ENCODE results near the gene GCKR.
"Not testable (repeated sequence)": the region's sequence is repeated elsewhere in the genome, so short reads cannot be mapped to it uniquely, and the experiment has no call there.

The GCKR gene

DNA sequence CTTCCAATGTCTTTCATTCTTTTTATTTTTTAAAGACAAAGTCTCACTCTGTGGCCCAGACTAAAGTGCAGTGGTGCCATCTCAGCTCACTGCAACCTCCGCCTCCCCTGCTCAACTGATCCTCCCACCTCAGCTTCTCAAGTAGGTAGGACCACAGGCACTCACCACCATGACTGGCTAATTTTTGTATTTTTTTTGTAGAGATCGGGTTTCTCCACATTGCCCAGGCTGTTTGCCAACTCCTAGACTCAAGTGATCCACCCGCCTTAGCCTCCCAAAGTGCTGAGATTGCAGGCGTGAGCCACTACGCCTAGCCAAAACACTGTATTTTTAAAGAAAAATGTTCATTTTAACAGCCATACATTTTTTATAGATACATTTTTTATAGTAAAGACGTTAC, 12.7 kb downstream of the GCKR start:
- DNase-seq (ENCODE audit: low spot score) = no peak

DNA sequence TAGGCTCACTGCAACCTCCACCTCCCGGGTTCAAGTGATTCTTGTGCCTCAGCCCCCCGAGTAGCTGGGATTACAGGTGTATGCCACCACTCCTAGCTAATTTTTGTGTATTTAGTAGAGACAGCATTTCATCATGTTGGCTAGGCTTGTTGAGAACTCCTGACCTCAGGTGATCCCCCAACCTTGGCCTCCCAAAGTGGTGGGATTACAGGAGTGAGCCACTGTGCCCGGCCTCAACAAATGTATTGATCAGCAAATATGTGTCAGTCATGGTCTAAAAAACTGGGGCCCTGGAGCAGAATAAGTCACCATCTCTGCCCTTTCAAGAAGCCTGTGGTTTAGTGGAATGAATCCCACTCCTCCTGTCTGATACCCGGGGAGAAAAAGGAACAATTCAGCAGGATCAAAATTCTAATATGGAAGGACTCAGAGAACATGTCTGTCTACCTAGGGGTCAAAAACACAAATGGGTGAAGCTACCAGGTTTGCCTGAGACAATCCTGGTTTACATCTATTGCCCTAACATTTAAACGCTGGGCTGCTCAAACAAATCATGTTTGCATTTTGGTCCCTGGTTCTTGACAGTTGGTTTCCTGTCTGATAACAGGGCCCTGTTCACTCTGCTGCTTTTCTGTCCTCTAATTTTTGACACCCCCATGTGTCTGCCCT, 21.6 kb downstream of the GCKR start:
- no peak for DNase-seq (ENCODE audit: low spot score)

DNA sequence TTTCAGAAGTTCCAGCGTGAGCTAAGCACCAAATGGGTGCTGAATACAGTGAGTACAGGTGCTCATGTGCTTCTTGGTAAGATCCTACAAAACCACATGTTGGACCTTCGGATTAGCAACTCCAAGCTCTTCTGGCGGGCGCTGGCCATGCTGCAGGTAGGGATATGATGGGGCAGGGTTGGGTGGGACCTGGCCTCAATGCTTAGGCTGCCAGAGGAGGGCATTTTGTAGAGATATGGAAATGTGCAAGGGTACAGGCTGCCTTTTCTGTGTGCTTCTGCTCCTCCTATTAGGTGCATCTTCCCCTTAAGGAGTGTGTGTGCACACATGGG, 22.1 kb downstream of the GCKR start:
- DNase-seq (ENCODE audit: low spot score) = no peak

DNA sequence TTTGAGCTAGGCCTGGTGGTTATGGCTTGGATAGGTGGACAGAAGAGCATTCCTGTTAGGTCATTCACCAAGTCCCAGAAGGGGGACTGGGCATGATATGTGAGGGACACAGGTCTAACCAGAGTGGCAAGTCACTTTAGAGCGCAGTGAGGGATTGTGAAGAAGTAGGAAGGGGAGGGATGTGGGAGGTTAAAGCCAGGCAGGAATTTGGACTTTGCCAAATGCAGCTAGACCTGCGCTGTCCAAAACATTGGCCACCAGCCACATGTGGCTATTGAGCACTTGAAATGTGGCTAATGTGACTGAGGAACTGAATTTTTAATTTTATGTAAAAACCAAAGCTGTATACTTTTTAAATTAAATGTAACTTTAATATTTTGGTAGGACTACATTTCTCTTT, 23.7 kb downstream of the GCKR start:
- DNase-seq (ENCODE audit: low spot score) = no peak

DNA sequence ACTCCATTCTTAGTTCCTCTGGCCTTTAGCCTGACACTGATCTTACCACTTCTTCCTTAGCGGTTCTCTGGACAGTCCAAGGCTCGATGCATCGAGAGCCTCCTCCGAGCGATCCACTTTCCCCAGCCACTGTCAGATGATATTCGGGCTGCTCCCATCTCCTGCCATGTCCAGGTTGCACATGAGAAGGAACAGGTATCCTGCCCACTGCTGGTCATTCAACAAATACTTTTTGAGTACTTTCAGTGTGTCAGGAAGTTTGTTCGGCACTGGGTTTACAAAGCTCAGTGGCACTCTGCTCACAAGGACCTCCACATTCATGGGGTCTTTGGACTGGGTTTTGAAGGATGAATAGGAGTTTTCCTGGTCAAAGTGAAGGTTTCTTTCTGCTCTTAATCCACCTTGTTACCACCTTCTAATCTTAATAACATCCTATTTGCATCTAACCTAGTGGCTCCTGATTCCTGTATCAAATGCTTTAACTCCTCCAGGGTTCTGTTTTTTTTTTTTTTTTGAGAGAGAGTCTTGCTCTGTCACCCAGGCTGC, 25.8 kb downstream of the GCKR start:
- no peak for DNase-seq (ENCODE audit: low spot score)

DNA sequence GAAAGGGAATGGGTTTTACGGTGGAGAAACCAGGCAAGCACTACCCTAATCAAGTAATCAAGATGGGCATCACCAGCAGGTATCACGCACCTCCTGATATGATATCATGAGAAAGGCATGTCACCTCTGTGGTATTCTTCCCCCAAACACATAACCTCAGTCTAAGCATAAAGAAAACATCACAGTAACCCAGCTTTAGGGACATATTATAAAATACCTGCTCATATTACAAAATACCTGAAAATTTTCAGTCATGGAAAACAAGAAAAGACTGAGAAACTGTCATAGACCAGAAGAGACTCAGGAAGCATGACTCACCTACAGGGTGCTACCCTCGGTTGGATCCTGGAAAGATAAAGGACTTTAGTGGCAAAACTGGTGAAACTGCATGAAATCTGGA, 30.5 kb downstream of the GCKR start:
- DNase-seq (ENCODE audit: low spot score) = no peak

DNA sequence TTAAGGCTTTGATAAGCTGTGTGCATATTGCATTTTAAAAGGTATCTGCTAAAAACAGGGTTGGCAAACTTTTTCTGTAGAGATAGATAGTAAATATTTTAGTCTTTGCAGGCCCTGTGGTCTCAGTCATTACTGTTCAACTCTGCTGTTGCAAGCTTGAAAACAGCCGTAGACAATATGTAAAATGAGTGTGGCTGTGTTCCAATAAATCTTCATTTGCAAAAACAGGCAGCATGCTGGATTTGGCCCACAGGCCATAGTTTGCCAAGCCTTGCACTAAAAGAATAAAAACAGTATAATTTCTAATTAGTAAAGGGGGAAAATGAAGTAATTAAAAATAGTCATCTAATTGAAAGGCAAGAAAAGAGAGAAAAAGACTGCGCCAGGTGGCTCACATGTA, 35.3 kb downstream of the GCKR start:
- DNase-seq (ENCODE audit: low spot score) = no peak

DNA sequence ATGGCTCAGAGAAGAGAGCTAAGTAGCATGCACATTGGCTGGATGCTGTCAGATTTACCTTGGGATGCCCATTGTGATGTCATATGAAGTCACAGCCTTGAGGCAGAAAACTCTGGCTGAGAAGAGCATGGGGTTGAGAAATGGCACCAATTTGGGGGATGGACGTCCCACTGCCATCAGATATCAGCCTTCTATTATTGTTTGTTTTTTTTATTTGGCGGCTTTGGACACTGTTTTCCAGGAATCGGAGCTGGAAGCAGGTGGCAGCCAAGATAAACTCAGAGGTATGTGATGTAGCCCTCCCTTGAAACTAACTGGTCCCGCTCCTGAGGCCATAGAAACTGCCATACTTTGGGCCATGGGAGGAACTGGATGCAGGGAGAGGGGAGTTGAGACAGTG, 40.6 kb downstream of the GCKR start:
- no peak for DNase-seq (ENCODE audit: low spot score)

DNA sequence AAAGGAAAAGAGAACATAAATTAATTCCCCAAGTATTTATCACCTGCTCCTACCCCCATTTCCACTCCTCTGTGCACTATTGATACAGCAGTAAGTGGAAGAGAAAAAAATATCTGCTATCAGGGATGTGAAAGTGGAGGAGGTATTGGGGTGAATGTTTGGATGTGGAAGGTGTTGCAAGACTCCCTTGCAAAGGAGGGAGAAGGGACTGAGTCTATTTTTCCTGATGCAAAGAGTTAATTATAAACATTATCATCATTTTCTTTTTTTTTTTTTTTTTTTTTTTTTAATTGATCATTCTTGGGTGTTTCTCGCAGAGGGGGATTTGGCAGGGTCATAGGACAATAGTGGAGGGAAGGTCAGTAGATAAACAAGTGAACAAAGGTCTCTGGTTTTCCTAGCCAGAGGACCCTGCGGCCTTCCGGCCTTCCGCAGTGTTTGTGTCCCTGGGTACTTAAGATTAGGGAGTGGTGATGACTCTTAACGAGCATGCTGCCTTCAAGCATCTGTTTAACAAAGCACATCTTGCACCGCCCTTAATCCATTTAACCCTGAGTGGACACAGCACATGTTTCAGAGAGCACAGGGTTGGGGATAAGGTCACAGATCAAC, 42.3 kb downstream of the GCKR start:
- not testable (repeated sequence) for DNase-seq (ENCODE audit: low spot score)

DNA sequence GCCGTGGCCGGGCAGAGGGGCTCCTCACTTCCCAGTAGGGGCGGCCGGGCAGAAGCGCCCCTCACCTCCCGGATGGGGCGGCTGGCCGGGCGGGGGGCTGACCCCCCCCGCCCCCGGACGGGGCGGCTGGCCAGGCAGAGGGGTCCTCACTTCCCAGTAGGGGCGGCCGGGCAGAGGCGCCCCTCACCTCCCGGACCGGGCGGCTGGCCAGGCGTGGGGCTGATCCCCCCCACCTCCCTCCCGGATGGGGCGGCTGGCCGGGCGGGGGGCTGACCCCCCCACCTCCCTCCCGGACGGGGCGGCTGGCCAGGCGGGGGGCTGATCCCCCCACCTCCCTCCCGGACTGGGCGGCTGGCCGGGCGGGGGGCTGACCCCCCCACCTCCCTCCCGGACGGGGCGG, 43.0 kb downstream of the GCKR start:
- not testable (repeated sequence) for DNase-seq (ENCODE audit: low spot score)

DNA sequence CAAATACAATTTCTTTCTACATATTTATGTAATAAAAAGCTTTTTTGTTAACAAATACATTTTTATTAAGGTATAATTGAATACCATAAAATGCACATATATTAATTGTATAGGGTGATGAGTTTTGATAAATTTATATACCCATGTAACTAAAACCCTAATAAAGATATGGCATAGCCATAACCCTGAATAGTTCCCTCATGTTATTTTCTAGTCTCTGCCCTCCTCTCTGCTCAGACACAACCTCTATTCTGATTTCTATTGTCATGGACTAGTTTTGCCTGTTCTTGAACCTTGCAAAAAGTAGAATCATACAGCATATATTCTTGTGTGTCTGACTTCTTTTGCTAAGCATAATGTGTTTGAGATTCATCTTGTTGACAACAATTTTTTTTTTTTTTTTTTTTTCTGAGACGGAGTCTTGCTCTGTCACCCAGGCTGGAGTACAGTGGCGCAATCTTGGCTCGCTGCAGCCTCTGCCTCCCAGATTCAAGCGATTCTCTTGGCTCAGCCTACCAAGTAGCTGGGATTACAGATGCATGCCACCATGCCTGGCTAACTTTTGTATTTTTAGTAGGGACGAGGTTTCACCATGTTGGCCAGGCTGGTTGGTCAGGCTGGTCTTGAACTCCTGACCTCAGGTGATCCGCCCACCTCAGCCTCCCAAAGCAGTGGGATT, 47.6 kb downstream of the GCKR start:
- DNase-seq (ENCODE audit: low spot score) = no peak

DNA sequence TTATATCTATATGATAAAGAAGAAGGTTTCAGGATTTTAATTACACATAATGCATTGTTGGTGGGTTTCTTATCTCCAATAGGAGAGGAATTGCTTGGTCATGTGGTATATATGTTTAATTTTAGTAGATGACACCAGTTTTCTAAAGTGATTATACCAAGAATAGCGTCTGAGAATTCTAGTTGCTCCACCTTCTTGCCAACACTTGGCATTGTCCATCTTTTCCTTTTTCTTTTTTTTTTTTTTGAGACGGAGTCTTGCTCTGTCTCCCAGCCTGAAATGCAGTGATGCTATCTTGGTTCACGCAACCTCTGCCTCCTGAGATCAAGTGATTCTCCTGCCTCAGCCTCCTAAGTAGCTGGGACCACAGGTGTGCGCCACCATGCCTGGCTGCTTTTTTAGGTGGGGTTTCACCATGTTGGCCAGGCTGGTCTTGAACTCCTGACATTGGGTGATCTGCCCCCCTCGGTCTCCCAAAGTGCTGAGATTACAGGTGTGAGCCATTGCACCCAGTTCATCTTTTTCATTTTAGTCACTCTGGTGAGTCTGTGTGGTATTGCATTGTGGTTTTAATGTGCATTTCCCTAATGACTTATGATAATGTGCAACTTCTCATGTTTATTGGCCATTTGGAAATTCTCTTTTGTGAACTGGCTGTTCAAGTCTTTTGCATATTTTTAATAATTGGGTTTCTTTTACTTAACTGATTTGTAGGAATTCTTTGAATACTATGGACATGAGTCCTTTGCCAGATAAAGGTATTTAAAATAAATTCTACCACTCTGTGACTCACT, 48.9 kb downstream of the GCKR start:
- no peak for DNase-seq (ENCODE audit: low spot score)

DNA sequence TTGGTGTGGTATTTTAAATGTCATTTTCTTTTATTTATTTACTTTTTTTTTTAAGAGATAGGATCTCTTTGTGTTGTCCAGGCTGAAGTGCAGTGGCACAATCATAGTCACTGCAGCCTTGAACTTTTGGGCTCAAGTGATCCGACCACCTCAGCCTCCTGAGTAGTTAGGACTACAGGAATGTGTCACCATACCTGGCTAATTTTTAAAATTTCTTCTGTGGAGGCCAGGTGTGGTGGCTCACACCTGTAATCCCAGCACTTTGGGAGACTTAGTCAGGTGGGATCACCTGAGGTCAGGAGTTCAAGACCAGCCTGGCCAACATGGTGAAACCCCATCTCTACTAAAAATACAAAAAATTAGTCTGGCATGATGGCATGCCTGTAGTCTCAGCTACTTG, 52.7 kb downstream of the GCKR start:
- no peak for DNase-seq (ENCODE audit: low spot score)

DNA sequence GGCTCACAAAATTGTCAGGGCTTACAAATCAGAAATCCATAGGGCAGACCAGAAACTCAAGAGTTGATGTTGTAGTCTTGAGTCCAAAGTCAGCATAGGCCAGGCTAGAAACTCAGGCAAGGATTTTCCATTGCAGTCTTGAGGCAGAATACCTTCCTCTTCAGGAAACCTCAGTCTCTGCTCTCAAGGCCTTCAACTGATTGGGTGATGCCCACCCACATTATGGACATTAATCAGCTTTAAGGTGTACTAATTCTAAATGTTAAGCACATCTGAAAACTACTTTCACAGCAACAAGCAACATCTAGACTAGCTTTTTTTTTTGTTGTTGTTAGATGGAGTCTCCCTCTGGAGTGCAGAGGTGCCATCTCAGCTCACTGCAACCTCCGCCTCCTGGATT, 54.9 kb downstream of the GCKR start:
- DNase-seq (ENCODE audit: low spot score) = no peak

DNA sequence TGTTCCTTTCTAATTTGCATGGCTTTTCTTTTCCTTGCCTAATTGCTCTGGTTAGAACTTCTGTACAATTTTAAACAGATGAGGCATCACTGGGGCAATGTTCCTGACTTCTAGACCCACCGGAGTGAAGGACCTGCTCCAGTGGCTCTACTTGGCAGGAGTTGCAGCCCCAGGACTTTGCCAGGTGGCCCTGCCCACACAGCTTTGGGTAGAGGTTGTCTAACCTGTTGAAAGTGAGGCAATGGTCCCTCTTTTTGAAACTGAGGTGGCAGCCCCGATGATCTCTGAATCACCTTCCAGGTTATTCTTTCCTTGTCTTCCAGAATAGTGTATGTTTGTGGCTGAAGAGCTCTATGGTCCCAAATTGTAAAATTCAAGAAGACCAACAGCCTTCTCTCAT, 56.3 kb downstream of the GCKR start:
- DNase-seq (ENCODE audit: low spot score) = no peak

DNA sequence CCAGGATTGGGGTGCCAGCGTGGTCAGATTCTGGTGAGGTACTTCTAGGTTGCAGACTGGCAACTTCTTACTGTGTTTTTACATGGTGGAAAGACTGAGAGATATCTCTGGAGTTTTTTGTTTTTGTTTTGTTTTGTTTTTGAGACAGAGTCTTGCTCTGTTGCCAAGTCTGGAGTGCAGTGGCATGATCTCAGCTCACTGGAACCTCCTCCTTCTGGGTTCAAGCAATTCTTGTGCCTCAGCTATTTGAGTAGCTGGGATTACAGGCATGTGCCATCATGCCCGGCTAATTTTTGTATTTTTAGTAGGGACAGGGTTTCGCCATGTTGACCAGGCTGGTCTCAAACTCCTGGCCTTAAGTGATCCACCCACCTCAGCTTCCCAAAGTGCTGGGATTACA, 57.8 kb downstream of the GCKR start:
- DNase-seq (ENCODE audit: low spot score) = not testable (repeated sequence)

DNA sequence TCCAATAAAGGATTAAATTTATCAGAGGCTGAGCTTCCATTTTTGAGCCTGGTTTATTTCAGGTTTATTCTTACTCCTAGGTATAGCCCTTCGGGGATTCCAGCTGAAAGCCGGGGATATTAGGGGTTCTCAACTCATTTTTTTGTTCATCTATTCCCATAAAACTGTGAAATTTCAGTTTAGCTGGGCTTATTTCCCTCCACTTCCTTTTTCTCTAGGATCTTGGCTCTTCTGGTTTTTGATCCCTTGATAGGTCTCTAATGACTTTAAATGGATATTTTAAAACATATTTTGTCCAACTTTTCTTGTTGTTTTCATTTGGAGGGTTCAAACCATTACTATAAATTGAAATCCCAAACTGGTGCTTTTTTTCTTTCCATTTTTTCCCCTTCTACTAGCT, 62.6 kb downstream of the GCKR start:
- no peak for DNase-seq (ENCODE audit: low spot score)

DNA sequence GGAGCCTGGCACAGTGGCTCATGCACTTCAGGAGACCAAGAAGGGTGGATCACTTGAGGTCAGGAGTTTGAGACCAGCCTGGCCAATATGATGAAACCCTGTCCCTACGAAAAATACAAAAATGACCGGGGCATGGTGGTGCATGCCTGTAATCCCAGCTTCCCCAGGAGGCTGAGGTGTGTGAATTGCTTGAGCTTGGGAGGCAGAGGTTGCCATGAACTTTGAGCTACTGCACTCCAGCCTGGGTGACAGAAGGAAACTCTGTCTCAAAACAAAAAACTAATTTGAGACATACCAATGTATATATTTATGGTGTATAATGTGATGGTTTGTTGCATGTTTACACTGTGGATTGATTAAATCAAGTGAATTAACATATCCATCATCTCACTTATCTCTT, 64.4 kb downstream of the GCKR start:
- no peak for DNase-seq (ENCODE audit: low spot score)

DNA sequence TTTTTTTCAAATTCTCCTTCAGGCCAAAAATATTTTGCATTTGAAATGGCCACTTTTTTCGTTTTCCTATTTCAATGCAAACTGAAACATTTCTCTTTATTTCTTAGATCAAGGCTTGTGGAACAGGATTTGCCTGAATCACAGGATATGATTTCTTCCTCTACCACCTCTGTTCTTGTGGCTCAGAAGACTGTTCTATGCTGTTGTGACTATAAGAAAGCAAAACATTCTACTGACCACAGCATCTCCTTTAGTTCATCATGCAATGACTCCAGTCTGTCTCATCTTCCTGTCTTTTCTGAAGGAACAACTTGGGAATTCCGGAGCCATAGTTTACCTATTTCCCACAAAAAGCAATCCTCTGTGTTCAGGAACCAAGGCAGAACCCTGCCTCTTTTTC, 70.0 kb downstream of the GCKR start:
- no peak for DNase-seq (ENCODE audit: low spot score)

DNA sequence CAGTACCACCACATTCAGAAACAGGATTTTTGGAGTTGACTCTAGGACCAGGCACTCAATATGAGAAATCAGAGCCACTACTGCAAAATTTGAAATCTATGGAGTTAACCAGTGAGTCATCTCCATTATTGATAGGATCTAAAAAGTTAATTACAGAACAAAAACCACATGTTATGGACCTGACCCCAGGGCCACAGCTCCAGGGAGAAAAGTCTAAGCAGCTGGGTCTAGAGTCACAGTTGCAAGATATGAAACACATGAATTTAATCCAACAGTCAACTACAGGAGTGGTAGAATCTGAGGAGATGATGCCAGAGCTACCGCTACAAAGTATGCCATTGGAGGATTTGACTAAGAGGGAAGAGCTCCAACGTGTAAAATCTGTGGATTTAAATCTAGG, 72.8 kb downstream of the GCKR start:
- no peak for DNase-seq (ENCODE audit: low spot score)

DNA sequence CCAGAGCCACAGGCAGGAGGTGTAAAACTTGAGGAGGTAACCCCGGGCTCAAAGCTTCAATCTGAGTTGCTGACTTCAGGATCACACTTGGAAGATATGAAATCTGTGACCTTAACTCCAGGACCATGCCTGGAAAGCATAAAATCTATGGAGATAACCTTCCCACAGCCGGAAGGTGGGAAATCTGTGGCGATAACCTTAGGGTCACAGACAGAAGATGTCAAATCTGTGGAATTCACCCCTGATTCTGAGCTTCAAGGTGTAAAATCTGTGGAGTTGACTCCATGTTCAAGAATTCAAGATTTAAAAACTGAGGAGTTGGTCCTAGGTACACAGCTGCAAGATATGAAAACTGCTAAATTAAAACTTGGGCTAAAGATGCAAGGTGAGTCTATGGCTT, 74.6 kb downstream of the GCKR start:
- DNase-seq (ENCODE audit: low spot score) = no peak

DNA sequence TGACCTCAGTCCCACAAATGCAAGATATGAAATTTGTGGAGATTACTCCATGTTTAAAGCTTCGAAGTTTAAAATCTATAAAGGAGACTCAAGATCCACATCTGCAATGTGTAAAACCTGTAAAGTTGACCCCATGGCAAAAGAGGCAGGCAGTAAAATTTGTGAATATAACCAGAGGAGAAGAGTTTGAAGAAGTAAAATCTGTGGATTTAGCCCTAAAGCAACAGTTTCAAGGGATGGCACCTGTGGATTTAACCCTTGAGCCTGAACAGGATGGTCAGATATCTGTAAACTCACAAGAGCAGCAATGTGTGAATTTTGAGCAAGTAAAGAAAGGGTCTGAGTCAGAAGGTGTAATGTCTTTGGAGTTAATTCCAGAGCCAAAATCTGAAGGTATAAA, 75.0 kb downstream of the GCKR start:
- DNase-seq (ENCODE audit: low spot score) = no peak

DNA sequence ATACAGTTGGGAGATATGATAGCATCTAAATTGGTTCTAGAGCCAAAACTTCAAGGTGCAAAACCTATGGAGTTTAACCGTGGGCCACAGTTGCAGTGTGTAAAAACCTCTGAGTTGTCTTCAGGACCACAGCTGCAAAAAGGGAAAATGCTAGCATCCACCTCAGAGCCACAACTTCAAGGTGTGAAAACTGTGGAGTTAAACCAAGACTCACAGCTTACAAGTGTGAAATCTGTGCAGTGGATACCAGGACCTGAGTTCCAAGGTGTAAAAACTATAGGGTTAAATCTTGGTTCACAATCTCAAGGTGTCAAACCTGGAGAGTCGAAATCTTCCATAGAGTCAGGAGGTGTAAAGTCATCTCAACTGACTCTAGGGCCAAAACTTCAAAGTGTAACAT, 75.8 kb downstream of the GCKR start:
- no peak for DNase-seq (ENCODE audit: low spot score)

All from LoVo (cell line).